ENCODE results near the gene PTPRJ.
"Not testable (repeated sequence)": the region's sequence is repeated elsewhere in the genome, so short reads cannot be mapped to it uniquely, and the experiment has no call there.

The PTPRJ gene

GRCh38 chr11:48021201-48021820 lies 41.0 kb downstream of the PTPRJ start:
- DNase-seq, result not testable (repeated sequence)

- no peak for DNase-seq
Observed at GRCh38 chr11:48022445-48022844, 42.1 kb downstream of the PTPRJ start.

DNA sequence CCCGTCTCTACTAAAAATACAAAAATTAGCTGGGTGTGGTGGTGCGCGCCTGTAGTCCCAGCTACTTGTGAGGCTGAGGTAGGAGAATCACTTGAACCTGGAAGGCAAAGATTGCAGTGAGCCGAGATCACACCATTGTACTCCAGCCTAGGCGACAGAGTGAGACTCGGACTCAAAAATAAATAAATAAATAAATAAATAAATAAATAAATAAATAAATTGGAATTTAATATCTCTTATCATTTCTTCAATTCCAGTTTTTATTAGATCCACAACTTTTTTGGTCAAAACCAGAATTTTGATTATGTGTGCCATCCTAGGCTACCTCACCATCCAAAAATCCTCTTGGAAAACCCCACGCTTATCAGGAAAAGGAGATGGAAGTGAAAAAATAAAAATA lies 43.2 kb downstream of the PTPRJ start:
- DNase-seq, result not testable (repeated sequence)

DNA sequence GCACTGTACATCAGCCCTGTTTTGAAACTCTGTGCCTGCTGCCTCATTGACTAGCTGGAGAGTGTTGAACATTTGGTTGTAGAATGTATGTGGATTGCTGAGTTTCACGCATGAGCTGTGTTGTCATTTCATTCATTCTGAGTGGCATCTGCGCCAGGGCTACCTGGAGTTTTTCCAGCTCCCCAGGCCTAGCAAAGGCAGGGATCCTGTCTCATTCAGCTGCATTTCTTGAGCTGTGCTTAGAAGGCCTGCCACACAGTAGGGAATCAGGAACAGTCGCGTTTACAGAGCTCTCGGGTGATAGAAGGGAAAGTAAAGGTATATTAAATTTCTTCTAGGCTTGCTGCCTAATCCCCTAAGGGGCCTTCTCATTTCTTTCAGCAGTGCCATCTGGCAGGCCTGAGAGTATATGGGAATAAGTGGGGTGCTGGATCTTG lies 44.3 kb downstream of the PTPRJ start:
- no peak for DNase-seq

DNA sequence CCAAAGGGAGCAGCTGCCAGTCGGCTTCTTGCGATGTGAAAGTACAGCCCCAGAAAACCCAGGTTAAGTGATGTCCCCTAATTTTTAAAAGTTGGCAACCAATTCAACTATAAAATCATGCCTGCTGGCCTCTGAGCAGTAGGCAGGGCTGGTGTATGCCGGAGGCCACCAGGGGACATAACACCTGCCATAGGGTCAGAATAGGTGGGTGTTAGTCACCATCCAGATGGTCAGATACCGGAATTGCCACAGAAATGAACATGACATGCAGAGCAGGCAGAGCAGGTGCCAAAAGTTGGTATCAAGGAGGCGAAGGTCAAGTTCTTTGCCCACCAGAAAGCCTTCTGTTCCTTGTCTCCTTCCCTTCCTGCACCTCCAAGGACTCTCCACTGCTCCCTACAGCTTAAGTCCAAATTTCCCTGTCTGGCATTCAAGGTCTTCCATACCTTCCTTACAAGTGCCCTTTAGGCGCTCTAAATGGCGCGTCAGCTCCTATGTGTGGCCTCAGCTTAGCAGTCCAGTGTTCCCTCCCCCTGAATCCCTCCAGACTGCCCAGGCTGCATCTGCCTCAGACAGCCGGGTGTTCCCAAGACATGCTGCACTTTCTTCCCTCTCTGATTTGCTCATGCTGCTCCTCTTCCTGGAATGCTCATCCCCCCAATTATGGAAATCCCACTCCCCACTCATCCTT lies 45.1 kb downstream of the PTPRJ start:
- no peak for DNase-seq

DNA sequence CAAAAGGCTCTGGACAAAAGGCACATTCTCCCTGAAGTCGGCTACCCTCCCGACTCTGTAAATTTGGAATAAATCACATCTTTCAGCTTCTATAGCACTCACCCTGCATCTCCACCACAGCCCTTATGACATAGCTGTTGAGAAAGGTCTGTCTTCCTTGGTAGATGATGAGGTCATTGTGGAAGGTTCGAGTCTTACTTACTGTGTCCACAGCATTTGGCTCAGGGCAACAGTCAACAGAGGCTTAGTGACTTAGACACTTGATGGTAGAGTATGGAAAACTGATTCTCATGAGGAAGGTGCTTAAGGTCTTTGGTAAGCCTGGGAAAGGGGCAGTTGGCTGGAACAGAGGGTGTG lies 45.6 kb downstream of the PTPRJ start:
- DNase-seq, result no peak

GRCh38 chr11:48028914-48029680 lies 48.7 kb downstream of the PTPRJ start:
- no peak for DNase-seq

DNA sequence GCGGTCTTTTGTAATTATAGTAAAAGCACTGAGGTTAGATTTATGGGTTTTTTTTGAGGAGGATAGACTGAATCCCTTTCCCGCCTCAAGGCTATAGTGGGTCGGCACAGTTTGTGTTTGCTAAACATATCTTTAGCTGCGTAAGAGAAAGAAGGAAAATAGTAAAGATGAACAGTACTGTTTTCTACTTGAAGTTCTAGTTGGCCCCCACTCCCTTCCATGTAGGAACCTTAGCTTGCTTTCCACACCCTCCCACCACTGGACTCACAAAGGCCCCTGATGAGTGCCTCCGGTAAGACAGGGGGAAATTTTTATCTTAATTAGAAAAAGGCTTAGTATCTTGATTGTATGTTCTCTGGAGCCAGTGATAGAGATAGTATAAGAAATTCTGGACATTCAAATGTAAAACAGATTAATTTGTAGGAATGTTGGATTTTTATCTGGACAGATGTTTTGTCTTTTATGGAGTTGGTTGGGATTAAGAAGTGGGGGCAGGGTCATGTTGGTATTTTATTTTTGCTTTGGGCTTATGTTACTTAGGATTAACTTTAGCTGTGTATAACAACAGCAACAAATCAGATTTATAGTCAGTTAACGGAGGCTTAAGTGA lies 49.4 kb downstream of the PTPRJ start:
- no peak for DNase-seq

GRCh38 chr11:48031602-48032001 lies 51.2 kb downstream of the PTPRJ start:
- DNase-seq, result no peak

- DNase-seq, result no peak
Observed at GRCh38 chr11:48032721-48033120, 52.4 kb downstream of the PTPRJ start.

- DNase-seq, result no peak
Observed at GRCh38 chr11:48033918-48034341, 53.6 kb downstream of the PTPRJ start.

GRCh38 chr11:48034926-48035871 lies 54.8 kb downstream of the PTPRJ start:
- DNase-seq, result no peak

DNA sequence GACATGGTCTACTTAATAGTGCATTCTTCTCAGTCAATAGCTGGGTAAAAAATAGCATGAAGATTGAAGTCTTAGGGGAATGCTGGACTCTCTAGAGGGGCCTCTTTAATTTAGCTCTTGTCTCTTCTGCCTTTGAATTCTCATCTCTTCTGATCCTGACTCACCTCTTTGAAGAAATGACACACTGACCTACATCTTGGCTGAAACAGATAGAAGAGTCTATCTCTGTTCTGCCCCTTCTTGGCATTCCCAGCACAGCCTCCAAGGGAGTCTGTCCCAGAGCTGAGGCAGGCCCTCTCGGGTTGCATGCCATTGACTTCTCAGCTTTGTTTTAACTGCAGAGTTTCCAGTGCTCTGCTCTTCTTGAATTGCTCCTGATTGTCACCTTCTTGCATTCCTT lies 55.7 kb downstream of the PTPRJ start:
- no peak for DNase-seq

DNA sequence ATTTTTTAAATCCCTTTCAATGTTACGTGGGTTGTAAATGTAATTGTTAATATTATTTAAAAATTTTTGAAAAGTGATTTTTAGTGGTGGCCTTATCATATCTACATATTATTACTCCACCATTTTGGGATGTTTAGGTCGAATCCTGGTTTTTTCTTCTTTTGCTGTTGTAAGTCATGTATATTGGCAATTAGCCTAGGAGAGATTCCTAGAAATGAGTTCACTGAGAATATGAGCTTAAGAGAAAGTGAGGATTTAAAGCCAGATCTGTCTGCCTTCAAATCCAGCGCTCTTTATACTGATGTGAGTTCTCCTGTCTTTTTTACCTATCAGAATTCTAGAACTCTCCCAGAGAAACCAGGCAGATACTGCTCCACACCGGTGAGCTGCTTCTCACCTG lies 56.1 kb downstream of the PTPRJ start:
- no peak for DNase-seq

GRCh38 chr11:48037709-48038468 lies 57.5 kb downstream of the PTPRJ start:
- no peak for DNase-seq

GRCh38 chr11:48040830-48041444 lies 60.6 kb downstream of the PTPRJ start:
- DNase-seq, result no peak

GRCh38 chr11:48041877-48042695 lies 61.7 kb downstream of the PTPRJ start:
- DNase-seq, result no peak

- no peak for DNase-seq
Observed at GRCh38 chr11:48043111-48043990, 63.0 kb downstream of the PTPRJ start.

GRCh38 chr11:48043991-48044512 lies 63.7 kb downstream of the PTPRJ start:
- no peak for DNase-seq
